ENCODE measurements around the gene MAPK9. TPM values are rescaled to one million over a fixed set of nuclear protein-coding genes. Genes with fewer than 3 reads are reported as not detected.

The MAPK9 gene
- total and polyA plus RNA-seq, 12 donors = 13.9 to 47.4 (median 40.3) TPM

GRCh38 chr5:180289966-180290365, 1.9 kb downstream of the MAPK9 start:
- TF ChIP-seq CTCF (IDR thresholded peaks at IDR 0.05) = no peak
- no peak for ATAC-seq
- Histone ChIP-seq H3K4me1 (peaks cover 4 to 31% (median 24%) of the 10 kb centered on the region in 9 donors), H3K27ac (no peak overlapping the region), H3K27me3 (no peaks in the 10 kb centered on the region), H3K4me3 (no peak overlapping the region), H3K36me3 (peaks cover 0 to 15% (median 0%) of the 10 kb centered on the region in 9 donors), H3K9me3 (no peaks in the 10 kb centered on the region)
- DNase-seq = no peak
- intact Hi-C loops (cut with DNase I) = loop anchor here in 2 of 10 donors (5.0 to 10.0 kb wide), 3 partner anchors 202 to 427 kb away; partner anchors contain the start of gene CNOT6 (in 1 of the 2)
- WGBS, 2 donors = 90% methylated on average over 5 of the region's 5 CpGs

GRCh38 chr5:180289433-180289832, 2.5 kb downstream of the MAPK9 start:
- Histone ChIP-seq H3K27ac (no peak overlapping the region), H3K4me3 (no peak overlapping the region), H3K36me3 (peaks cover 0 to 17% (median 0%) of the 10 kb centered on the region in 9 donors), H3K4me1 (peaks cover 4 to 31% (median 24%) of the 10 kb centered on the region in 9 donors), H3K27me3 (no peaks in the 10 kb centered on the region), H3K9me3 (no peaks in the 10 kb centered on the region)
- TF ChIP-seq CTCF (IDR thresholded peaks at IDR 0.05) = no peak
- intact Hi-C loops (cut with DNase I) = no loop called here
- 66 to 73% methylated on average over 3 of the region's 3 CpGs for WGBS, 2 donors
- ATAC-seq = no peak
- no peak for DNase-seq

- Histone ChIP-seq H3K27me3 (no peaks in the 10 kb centered on the region), H3K36me3 (peaks cover 0 to 27% (median 0%) of the 10 kb centered on the region in 9 donors), H3K27ac (no peak overlapping the region), H3K4me1 (peaks cover 0 to 29% (median 18%) of the 10 kb centered on the region in 9 donors), H3K9me3 (no peaks in the 10 kb centered on the region), H3K4me3 (no peak overlapping the region)
- WGBS, 2 donors = 53 to 67% methylated on average over 7 of the region's 7 CpGs
- no peak for DNase-seq
- intact Hi-C loops (cut with DNase I) = no loop called here
- no peak for TF ChIP-seq CTCF (IDR thresholded peaks at IDR 0.05)
- no peak for ATAC-seq
These were observed 4.0 kb downstream of the MAPK9 start for GRCh38 chr5:180287868-180288267.

GRCh38 chr5:180287404-180287803, 4.5 kb downstream of the MAPK9 start:
- no peak for ATAC-seq
- Histone ChIP-seq H3K4me3 (no peak overlapping the region), H3K27ac (no peak overlapping the region), H3K9me3 (no peaks in the 10 kb centered on the region), H3K36me3 (peaks cover 0 to 31% (median 0%) of the 10 kb centered on the region in 9 donors), H3K4me1 (peaks cover 0 to 29% (median 19%) of the 10 kb centered on the region in 9 donors), H3K27me3 (no peaks in the 10 kb centered on the region)
- no peak for DNase-seq
- 94% methylated on average over 2 of the region's 2 CpGs for WGBS, 2 donors
- TF ChIP-seq CTCF (IDR thresholded peaks at IDR 0.05) = no peak
- intact Hi-C loops (cut with DNase I) = no loop called here

Measured in heart right ventricle (tissue), 16 donors.